Cardiac fibroblast (primary cell): ENCODE results near the gene CDH20.

Source experiments
- DNase-seq, 2 donors: peaks; one replicate each; pipeline versions ENCODE4 v3.0.0 to v3.0.0-alpha.2; 2010; ENCODE audit warnings: low read depth in 2 of 2
- H3K4me3 ChIP-seq, 2 donors: replicated peaks in 1 of 2; 1 replicate in 1 of 2; 2 replicates in 1 of 2; pipeline ENCODE4 v1.5.1; 2011; ENCODE audit warnings: low read depth in 2 of 2, low read length in 2 of 2, mild to moderate bottlenecking in 2 of 2, moderate library complexity in 1 of 2
- CTCF ChIP-seq: IDR thresholded peaks from one replicate; pipeline ENCODE4 v1.5.1; 2011; ENCODE audit warnings: low read depth, mild to moderate bottlenecking, low read length, inconsistent platforms

The CDH20 gene

GRCh38 chr18:61336766-61337165 is 3.5 kb downstream of the CDH20 start:
- TF ChIP-seq CTCF = no peak

GRCh38 chr18:61337527-61337926 is 4.3 kb downstream of the CDH20 start:
- H3K4me3 ChIP-seq = no peak overlapping the region
- TF ChIP-seq CTCF = no peak
- no peak for DNase-seq

More at GRCh38 chr18:61336766-61337165, 3.5 kb downstream of the CDH20 start:
- DNase-seq = no peak
- H3K4me3 ChIP-seq = no peak overlapping the region

- H3K4me3 ChIP-seq = no peak overlapping the region
- no peak for TF ChIP-seq CTCF
- DNase-seq = no peak
Observed at GRCh38 chr18:61340148-61340547, 6.9 kb downstream of the CDH20 start.

- DNase-seq = no peak
- no peak overlapping the region for H3K4me3 ChIP-seq
- no peak for TF ChIP-seq CTCF
Observed at GRCh38 chr18:61348230-61348629, 15.0 kb downstream of the CDH20 start.

- no peak for TF ChIP-seq CTCF
- peak in 1 of 2 donors; percentile 5 for DNase-seq
- H3K4me3 ChIP-seq = no peak overlapping the region
Observed at GRCh38 chr18:61350578-61350977, 17.3 kb downstream of the CDH20 start.

- H3K4me3 ChIP-seq = no peak overlapping the region
- DNase-seq = no peak
- no peak for TF ChIP-seq CTCF
Observed at GRCh38 chr18:61352059-61352458, 18.8 kb downstream of the CDH20 start.

GRCh38 chr18:61352611-61353010 is 19.4 kb downstream of the CDH20 start:
- no peak overlapping the region for H3K4me3 ChIP-seq
- DNase-seq = peak in 1 of 2 donors; percentile 18
- TF ChIP-seq CTCF = no peak
